ENCODE results near the gene MYO18A. TPM values are rescaled to one million over a fixed set of nuclear protein-coding genes. Genes with fewer than 3 reads are reported as not detected.
"Not testable (repeated sequence)": the region's sequence is repeated elsewhere in the genome, so short reads cannot be mapped to it uniquely, and the experiment has no call there.

The MYO18A gene
- total RNA-seq, 1 donor from 2014 or later, result 171 TPM

- Histone ChIP-seq H3K4me3 (ENCODE audit: low read length in 3 of 3) (no peak overlapping the region), H3K4me1 (ENCODE audit: control insufficient read depth in 3 of 3, insufficient read depth in 3 of 3, low read length in 3 of 3) (peaks cover 0 to 6% (median 2%) of the 10 kb centered on the region in 3 donors), H3K27ac (ENCODE audit: low read depth, low read length) (no peak overlapping the region), H3K27me3 (ENCODE audit: control insufficient read depth in 3 of 3, insufficient read depth in 3 of 3, low read length in 3 of 3) (no peaks in the 10 kb centered on the region), H3K9me3 (ENCODE audit: control insufficient read depth in 3 of 3, low read length in 3 of 3) (no peaks in the 10 kb centered on the region), H3K36me3 (ENCODE audit: control insufficient read depth in 3 of 3, insufficient read depth in 3 of 3, low read length in 3 of 3) (no peaks in the 10 kb centered on the region), H3K9ac (ENCODE audit: low read depth in 1 of 3, low read length in 3 of 3) (no peak overlapping the region)
These were observed 32.5 kb upstream of the MYO18A start for GRCh38 chr17:29212681-29213121.

GRCh38 chr17:29212094-29212631 is 32.0 kb upstream of the MYO18A start:
- Histone ChIP-seq H3K27me3 (ENCODE audit: control insufficient read depth in 3 of 3, insufficient read depth in 3 of 3, low read length in 3 of 3) (no peaks in the 10 kb centered on the region), H3K27ac (ENCODE audit: low read depth, low read length) (no peak overlapping the region), H3K4me1 (ENCODE audit: control insufficient read depth in 3 of 3, insufficient read depth in 3 of 3, low read length in 3 of 3) (peaks cover 0 to 6% (median 2%) of the 10 kb centered on the region in 3 donors), H3K9me3 (ENCODE audit: control insufficient read depth in 3 of 3, low read length in 3 of 3) (no peaks in the 10 kb centered on the region), H3K9ac (ENCODE audit: low read depth in 1 of 3, low read length in 3 of 3) (no peak overlapping the region), H3K36me3 (ENCODE audit: control insufficient read depth in 3 of 3, insufficient read depth in 3 of 3, low read length in 3 of 3) (no peaks in the 10 kb centered on the region), H3K4me3 (ENCODE audit: low read length in 3 of 3) (no peak overlapping the region)

- no peak overlapping the region for H3K9ac ChIP-seq (ENCODE audit: low read depth in 1 of 3, low read length in 3 of 3)
- no peak overlapping the region for H3K27ac ChIP-seq (ENCODE audit: low read depth, low read length)
- no peaks in the 10 kb centered on the region for H3K36me3 ChIP-seq (ENCODE audit: control insufficient read depth in 3 of 3, insufficient read depth in 3 of 3, low read length in 3 of 3)
- no peak overlapping the region for H3K4me3 ChIP-seq (ENCODE audit: low read length in 3 of 3)
- no peaks in the 10 kb centered on the region for H3K27me3 ChIP-seq (ENCODE audit: control insufficient read depth in 3 of 3, insufficient read depth in 3 of 3, low read length in 3 of 3)
- peaks cover 0 to 6% (median 2%) of the 10 kb centered on the region in 3 donors for H3K4me1 ChIP-seq (ENCODE audit: control insufficient read depth in 3 of 3, insufficient read depth in 3 of 3, low read length in 3 of 3)
- H3K9me3 ChIP-seq (ENCODE audit: control insufficient read depth in 3 of 3, low read length in 3 of 3), result no peaks in the 10 kb centered on the region
These were observed 30.7 kb upstream of the MYO18A start for GRCh38 chr17:29210879-29211278.

GRCh38 chr17:29209073-29209472 is 28.9 kb upstream of the MYO18A start:
- Histone ChIP-seq H3K9me3 (ENCODE audit: control insufficient read depth in 3 of 3, low read length in 3 of 3) (no peaks in the 10 kb centered on the region), H3K4me1 (ENCODE audit: control insufficient read depth in 3 of 3, insufficient read depth in 3 of 3, low read length in 3 of 3) (no peaks in the 10 kb centered on the region), H3K36me3 (ENCODE audit: control insufficient read depth in 3 of 3, insufficient read depth in 3 of 3, low read length in 3 of 3) (no peaks in the 10 kb centered on the region), H3K27me3 (ENCODE audit: control insufficient read depth in 3 of 3, insufficient read depth in 3 of 3, low read length in 3 of 3) (no peaks in the 10 kb centered on the region), H3K9ac (ENCODE audit: low read depth in 1 of 3, low read length in 3 of 3) (no peak overlapping the region), H3K27ac (ENCODE audit: low read depth, low read length) (no peak overlapping the region), H3K4me3 (ENCODE audit: low read length in 3 of 3) (no peak overlapping the region)

- H3K27ac ChIP-seq (ENCODE audit: low read depth, low read length), result no peak overlapping the region
- H3K9me3 ChIP-seq (ENCODE audit: control insufficient read depth in 3 of 3, low read length in 3 of 3), result no peaks in the 10 kb centered on the region
- no peaks in the 10 kb centered on the region for H3K4me1 ChIP-seq (ENCODE audit: control insufficient read depth in 3 of 3, insufficient read depth in 3 of 3, low read length in 3 of 3)
- H3K36me3 ChIP-seq (ENCODE audit: control insufficient read depth in 3 of 3, insufficient read depth in 3 of 3, low read length in 3 of 3), result no peaks in the 10 kb centered on the region
- no peak overlapping the region for H3K9ac ChIP-seq (ENCODE audit: low read depth in 1 of 3, low read length in 3 of 3)
- H3K4me3 ChIP-seq (ENCODE audit: low read length in 3 of 3), result no peak overlapping the region
- no peaks in the 10 kb centered on the region for H3K27me3 ChIP-seq (ENCODE audit: control insufficient read depth in 3 of 3, insufficient read depth in 3 of 3, low read length in 3 of 3)
These were observed 27.8 kb upstream of the MYO18A start for GRCh38 chr17:29207975-29208374.

GRCh38 chr17:29205047-29205446 is 24.8 kb upstream of the MYO18A start:
- Histone ChIP-seq H3K9ac (ENCODE audit: low read depth in 1 of 3, low read length in 3 of 3) (no peak overlapping the region), H3K4me1 (ENCODE audit: control insufficient read depth in 3 of 3, insufficient read depth in 3 of 3, low read length in 3 of 3) (no peaks in the 10 kb centered on the region), H3K27ac (ENCODE audit: low read depth, low read length) (no peak overlapping the region)

GRCh38 chr17:29204068-29204804 is 24.0 kb upstream of the MYO18A start:
- not testable (repeated sequence) for H3K36me3 ChIP-seq (ENCODE audit: control insufficient read depth in 3 of 3, insufficient read depth in 3 of 3, low read length in 3 of 3); H3K9me3 ChIP-seq (ENCODE audit: control insufficient read depth in 3 of 3, low read length in 3 of 3); H3K27me3 ChIP-seq (ENCODE audit: control insufficient read depth in 3 of 3, insufficient read depth in 3 of 3, low read length in 3 of 3); H3K4me3 ChIP-seq (ENCODE audit: low read length in 3 of 3); H3K4me1 ChIP-seq (ENCODE audit: control insufficient read depth in 3 of 3, insufficient read depth in 3 of 3, low read length in 3 of 3); H3K9ac ChIP-seq (ENCODE audit: low read depth in 1 of 3, low read length in 3 of 3); H3K27ac ChIP-seq (ENCODE audit: low read depth, low read length)

More at GRCh38 chr17:29205047-29205446, 24.8 kb upstream of the MYO18A start:
- H3K4me3 ChIP-seq (ENCODE audit: low read length in 3 of 3), result no peak overlapping the region
- no peaks in the 10 kb centered on the region for H3K36me3 ChIP-seq (ENCODE audit: control insufficient read depth in 3 of 3, insufficient read depth in 3 of 3, low read length in 3 of 3)
- no peaks in the 10 kb centered on the region for H3K27me3 ChIP-seq (ENCODE audit: control insufficient read depth in 3 of 3, insufficient read depth in 3 of 3, low read length in 3 of 3)
- H3K9me3 ChIP-seq (ENCODE audit: control insufficient read depth in 3 of 3, low read length in 3 of 3), result no peaks in the 10 kb centered on the region

- Histone ChIP-seq H3K27ac (ENCODE audit: low read depth, low read length) (no peak overlapping the region), H3K36me3 (ENCODE audit: control insufficient read depth in 3 of 3, insufficient read depth in 3 of 3, low read length in 3 of 3) (no peaks in the 10 kb centered on the region), H3K4me1 (ENCODE audit: control insufficient read depth in 3 of 3, insufficient read depth in 3 of 3, low read length in 3 of 3) (no peaks in the 10 kb centered on the region), H3K9ac (ENCODE audit: low read depth in 1 of 3, low read length in 3 of 3) (no peak overlapping the region), H3K9me3 (ENCODE audit: control insufficient read depth in 3 of 3, low read length in 3 of 3) (no peaks in the 10 kb centered on the region), H3K4me3 (ENCODE audit: low read length in 3 of 3) (no peak overlapping the region), H3K27me3 (ENCODE audit: control insufficient read depth in 3 of 3, insufficient read depth in 3 of 3, low read length in 3 of 3) (no peaks in the 10 kb centered on the region)
These were observed 17.5 kb upstream of the MYO18A start for GRCh38 chr17:29197516-29198272.

- Histone ChIP-seq H3K27me3 (ENCODE audit: control insufficient read depth in 3 of 3, insufficient read depth in 3 of 3, low read length in 3 of 3) (no peaks in the 10 kb centered on the region), H3K9me3 (ENCODE audit: control insufficient read depth in 3 of 3, low read length in 3 of 3) (no peaks in the 10 kb centered on the region), H3K36me3 (ENCODE audit: control insufficient read depth in 3 of 3, insufficient read depth in 3 of 3, low read length in 3 of 3) (no peaks in the 10 kb centered on the region), H3K9ac (ENCODE audit: low read depth in 1 of 3, low read length in 3 of 3) (no peak overlapping the region), H3K4me3 (ENCODE audit: low read length in 3 of 3) (no peak overlapping the region), H3K4me1 (ENCODE audit: control insufficient read depth in 3 of 3, insufficient read depth in 3 of 3, low read length in 3 of 3) (no peaks in the 10 kb centered on the region), H3K27ac (ENCODE audit: low read depth, low read length) (no peak overlapping the region)
These were observed 16.7 kb upstream of the MYO18A start for GRCh38 chr17:29196769-29197515.

Data from skeletal muscle tissue (tissue), 4 donors.